GM21447 (cell line): ENCODE measurements around the gene DTWD2.
"Not testable (repeated sequence)": the region's sequence is repeated elsewhere in the genome, so short reads cannot be mapped to it uniquely, and the experiment has no call there.

Experiments used
- ATAC-seq: cut with Tn5 transposase; IDR thresholded peaks from one replicate; pipeline ENCODE4 v1.9.1; 2021; ENCODE audit not compliant: unreplicated experiment

DTWD2 gene

GRCh38 chr5:118952992-118953651 is 35.2 kb downstream of the DTWD2 start:
- no peak for ATAC-seq

- ATAC-seq = not testable (repeated sequence)
These were observed 36.0 kb downstream of the DTWD2 start for GRCh38 chr5:118952306-118952705.

GRCh38 chr5:118950354-118950753 is 38.0 kb downstream of the DTWD2 start:
- not testable (repeated sequence) for ATAC-seq

- ATAC-seq = no peak
These were observed 42.1 kb downstream of the DTWD2 start for GRCh38 chr5:118946138-118946800.

- ATAC-seq = no peak
These were observed 50.8 kb downstream of the DTWD2 start for GRCh38 chr5:118937393-118938061.

GRCh38 chr5:118933703-118934102 is 54.6 kb downstream of the DTWD2 start:
- no peak for ATAC-seq

- ATAC-seq = no peak
These were observed 56.8 kb downstream of the DTWD2 start for GRCh38 chr5:118931564-118931963.

GRCh38 chr5:118924006-118924389 is 64.3 kb downstream of the DTWD2 start:
- ATAC-seq = no peak

GRCh38 chr5:118923295-118924005 is 64.9 kb downstream of the DTWD2 start:
- no peak for ATAC-seq

- no peak for ATAC-seq
These were observed 66.5 kb downstream of the DTWD2 start for GRCh38 chr5:118921866-118922265.

- no peak for ATAC-seq
These were observed 69.3 kb downstream of the DTWD2 start for GRCh38 chr5:118919016-118919415.

- no peak for ATAC-seq
These were observed 70.1 kb downstream of the DTWD2 start for GRCh38 chr5:118918232-118918631.

- not testable (repeated sequence) for ATAC-seq
These were observed 80.8 kb downstream of the DTWD2 start for GRCh38 chr5:118907536-118907935.

GRCh38 chr5:118906947-118907346 is 81.4 kb downstream of the DTWD2 start:
- no peak for ATAC-seq

GRCh38 chr5:118905196-118905595 is 83.2 kb downstream of the DTWD2 start:
- ATAC-seq = no peak

GRCh38 chr5:118902656-118903438 is 85.5 kb downstream of the DTWD2 start:
- ATAC-seq = no peak

- no peak for ATAC-seq
These were observed 93.6 kb downstream of the DTWD2 start for GRCh38 chr5:118894709-118895108.

GRCh38 chr5:118891252-118891651 is 97.1 kb downstream of the DTWD2 start:
- ATAC-seq = no peak

- no peak for ATAC-seq
These were observed 99.2 kb downstream of the DTWD2 start for GRCh38 chr5:118889165-118889564.

- no peak for ATAC-seq
These were observed 99.8 kb downstream of the DTWD2 start for GRCh38 chr5:118888556-118888955.

- no peak for ATAC-seq
These were observed 105.0 kb downstream of the DTWD2 start for GRCh38 chr5:118883362-118883761.
